Stimulated activated CD4-positive, alpha-beta T cell treated with anti-CD3 and anti-CD28 coated beads, TNF-alpha, amount 100 ng/mL, for 24 hours (primary cell): ENCODE measurements around the gene HLA-DOA.

Experiments
- DNase-seq, 3 experiments: peaks; one replicate each; pipeline ENCODE4 v3.0.0-alpha.2; 2020; ENCODE audit warnings: low read depth in 3 of 3

HLA-DOA gene

DNA sequence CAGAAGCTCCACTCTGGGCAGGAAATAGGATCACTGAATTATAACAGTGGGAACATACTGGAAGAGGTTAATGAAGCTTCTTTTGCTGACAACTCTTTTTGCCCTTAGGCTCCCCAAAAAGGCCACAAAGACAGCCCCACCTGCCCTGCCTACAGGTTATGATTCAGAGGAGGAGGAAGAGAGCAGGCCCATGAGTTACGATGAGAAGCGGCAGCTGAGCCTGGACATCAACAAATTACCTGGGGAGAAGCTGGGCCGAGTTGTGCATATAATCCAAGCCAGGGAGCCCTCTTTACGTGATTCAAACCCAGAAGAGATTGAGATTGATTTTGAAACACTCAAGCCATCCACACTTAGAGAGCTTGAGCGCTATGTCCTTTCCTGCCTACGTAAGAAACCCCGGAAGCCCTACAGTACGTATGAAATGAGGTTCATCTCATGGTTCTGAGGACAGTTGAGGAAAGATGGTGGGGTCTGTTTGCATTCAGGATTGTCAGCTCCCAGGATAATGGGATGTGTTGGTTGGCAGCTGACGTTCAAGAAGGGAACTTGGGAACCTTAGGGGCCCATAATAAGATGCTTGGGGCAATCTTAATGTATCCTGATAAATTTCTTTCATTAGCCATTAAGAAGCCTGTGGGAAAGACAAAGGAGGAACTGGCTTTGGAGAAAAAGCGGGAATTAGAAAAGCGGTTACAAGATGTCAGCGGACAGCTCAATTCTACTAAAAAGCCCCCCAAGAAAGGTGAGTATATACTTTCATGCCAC, 29.5 kb downstream of the HLA-DOA start:
- DNase-seq = no peak

DNA sequence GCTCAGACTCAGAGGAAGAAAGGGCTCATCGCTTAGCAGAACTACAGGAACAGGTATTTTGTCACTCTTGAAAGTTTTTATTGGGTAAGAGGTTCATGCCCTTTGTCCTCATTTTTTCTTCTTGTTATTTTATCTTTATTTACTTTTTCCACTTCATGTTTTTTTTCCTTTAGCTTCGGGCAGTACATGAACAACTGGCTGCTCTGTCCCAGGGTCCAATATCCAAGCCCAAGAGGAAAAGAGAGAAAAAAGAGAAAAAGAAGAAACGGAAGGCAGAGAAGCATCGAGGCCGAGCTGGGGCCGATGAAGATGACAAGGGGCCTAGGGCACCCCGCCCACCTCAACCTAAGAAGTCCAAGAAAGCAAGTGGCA, 31.5 kb downstream of the HLA-DOA start:
- DNase-seq = no peak

DNA sequence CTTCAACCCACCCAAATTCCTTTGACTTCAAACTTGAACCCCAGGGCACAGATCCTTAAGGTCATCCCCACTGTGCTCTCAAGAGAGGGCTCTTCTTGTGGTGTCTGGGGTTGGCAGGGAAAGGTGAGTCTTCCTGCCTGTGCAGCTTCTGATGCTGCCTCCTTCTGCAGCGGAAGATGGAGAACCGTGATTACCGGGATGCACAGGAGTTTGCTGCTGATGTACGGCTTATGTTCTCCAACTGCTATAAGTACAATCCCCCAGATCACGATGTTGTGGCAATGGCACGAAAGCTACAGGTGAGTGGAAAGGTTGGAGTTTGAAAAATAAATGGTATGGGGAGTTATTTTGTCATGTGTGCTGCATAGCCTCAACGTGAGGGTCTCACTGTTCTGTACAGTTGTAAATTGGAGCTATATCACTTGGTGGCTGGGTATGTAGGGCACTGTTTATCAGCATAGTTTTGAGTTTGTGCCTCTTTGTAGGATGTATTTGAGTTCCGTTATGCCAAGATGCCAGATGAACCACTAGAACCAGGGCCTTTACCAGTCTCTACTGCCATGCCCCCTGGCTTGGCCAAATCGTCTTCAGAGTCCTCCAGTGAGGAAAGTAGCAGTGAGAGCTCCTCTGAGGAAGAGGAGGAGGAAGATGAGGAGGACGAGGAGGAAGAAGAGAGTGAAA, 32.0 kb downstream of the HLA-DOA start:
- DNase-seq = no peak

DNA sequence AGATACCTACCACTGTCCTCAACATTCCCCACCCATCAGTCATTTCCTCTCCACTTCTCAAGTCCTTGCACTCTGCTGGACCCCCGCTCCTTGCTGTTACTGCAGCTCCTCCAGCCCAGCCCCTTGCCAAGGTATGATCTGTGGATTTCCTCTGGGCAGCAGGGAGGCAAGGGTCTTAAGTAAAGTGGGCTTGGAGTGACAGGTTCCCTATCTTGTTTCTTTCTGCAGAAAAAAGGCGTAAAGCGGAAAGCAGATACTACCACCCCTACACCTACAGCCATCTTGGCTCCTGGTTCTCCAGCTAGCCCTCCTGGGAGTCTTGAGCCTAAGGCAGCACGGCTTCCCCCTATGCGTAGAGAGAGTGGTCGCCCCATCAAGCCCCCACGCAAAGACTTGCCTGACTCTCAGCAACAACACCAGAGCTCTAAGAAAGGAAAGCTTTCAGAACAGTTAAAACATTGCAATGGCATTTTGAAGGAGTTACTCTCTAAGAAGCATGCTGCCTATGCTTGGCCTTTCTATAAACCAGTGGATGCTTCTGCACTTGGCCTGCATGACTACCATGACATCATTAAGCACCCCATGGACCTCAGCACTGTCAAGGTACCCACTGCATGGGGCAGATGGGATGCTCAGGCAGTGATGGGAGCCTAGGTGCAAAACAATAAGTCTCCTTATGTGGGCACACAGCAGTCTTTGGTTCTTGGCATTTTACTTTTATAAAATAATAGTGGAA, 32.9 kb downstream of the HLA-DOA start:
- DNase-seq = no peak

DNA sequence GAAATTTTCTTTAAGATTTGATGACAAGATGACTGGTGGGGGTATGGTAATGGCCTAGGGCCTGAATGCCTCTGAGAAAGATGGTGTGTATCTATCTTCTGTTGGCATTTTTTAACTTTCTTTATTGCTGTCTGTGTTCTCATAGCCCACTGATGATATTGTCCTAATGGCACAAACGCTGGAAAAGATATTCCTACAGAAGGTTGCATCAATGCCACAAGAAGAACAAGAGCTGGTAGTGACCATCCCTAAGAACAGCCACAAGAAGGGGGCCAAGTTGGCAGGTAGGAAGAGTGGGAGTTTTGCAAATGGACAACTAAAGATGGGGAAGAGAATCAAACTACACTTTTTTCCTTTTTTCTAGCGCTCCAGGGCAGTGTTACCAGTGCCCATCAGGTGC, 33.5 kb downstream of the HLA-DOA start:
- no peak for DNase-seq

DNA sequence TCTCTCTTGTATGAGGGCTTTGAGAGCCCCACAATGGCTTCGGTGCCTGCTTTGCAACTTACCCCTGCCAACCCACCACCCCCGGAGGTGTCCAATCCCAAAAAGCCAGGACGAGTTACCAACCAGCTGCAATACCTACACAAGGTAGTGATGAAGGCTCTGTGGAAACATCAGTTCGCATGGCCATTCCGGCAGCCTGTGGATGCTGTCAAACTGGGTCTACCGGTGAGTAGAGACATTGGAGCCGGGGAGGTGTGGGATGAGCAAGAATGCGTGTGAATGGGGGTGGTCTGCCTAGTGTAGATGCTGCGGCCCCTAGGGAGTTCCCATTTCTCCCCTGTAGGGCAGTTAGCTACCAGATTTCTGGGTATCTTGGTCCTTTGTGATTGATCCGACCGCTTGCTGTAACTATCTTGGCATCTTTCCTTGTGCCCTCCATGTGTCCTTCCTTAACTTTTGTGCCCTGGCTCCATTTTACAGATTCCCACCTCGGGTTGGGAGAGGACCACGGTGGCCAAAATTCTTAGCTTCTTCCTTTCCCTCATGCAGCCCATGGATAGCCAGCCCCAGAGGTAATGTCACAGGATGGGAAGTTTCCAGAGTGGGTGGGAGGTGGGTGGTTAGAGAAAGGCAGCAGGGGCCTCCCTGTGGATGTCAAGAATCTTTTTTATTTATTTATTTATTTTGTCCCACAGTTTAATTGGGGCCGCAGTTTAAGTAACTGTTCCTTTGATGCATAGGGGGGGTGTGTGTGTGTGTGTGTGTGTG, 34.7 kb downstream of the HLA-DOA start:
- DNase-seq = no peak

DNA sequence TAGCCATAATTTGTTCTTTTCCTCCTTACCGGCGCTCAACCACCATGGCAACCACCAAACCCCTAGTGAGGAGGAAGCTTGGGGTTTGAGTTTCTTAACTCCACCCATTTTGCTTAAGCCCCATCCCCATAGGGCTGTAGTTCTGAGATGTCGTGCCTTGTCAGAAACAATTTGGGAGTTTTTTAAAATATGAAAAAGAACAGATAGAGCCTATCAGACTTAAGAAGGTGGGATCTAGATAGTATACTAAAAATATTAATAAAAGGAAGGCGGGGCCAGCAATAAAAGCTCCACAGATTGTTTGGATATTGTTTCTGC, 35.4 kb downstream of the HLA-DOA start:
- DNase-seq = no peak

DNA sequence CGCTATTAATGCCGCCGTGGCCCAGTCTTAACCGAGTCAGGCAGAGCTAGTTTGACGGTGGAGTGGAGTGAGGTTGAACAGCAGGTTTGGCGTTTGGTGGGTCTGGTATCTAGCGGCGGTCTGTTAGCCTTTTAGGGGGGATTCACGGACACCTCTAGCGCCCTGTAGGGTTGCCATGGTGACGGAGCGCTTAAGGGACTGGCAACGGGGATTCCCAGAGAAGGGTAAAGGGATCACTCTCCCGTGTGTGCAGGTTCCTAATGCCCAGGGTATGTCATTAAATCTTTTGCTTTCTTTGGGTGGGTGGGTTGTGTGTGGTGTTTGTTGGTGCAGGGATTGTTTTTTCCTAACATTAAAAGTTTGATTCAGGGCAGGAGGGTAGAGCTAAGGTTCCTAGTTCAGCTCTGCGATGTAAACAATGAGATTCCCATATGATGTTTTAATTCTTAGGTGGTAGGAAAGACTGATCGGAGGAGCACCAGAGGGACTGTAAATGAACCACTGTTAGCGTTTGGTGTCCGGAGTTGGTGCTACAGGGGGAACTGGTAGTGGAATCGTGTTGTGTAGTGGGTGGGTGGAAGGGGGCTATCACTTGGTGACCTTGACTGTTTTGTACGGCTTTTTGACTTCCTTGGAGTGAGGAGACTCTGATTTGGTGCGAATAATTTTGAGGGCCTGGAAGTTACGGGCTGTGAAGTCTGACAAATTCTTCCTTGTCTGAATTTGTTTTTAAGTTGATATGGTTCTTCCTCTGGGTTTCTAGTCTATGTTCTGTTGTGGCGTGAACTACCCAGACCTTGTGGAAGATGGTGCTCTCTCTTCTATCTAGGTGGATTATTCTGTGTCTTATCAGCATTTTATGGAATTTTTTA, 36.0 kb downstream of the HLA-DOA start:
- peak in 1 of 3 experiments; percentile 49 for DNase-seq

DNA sequence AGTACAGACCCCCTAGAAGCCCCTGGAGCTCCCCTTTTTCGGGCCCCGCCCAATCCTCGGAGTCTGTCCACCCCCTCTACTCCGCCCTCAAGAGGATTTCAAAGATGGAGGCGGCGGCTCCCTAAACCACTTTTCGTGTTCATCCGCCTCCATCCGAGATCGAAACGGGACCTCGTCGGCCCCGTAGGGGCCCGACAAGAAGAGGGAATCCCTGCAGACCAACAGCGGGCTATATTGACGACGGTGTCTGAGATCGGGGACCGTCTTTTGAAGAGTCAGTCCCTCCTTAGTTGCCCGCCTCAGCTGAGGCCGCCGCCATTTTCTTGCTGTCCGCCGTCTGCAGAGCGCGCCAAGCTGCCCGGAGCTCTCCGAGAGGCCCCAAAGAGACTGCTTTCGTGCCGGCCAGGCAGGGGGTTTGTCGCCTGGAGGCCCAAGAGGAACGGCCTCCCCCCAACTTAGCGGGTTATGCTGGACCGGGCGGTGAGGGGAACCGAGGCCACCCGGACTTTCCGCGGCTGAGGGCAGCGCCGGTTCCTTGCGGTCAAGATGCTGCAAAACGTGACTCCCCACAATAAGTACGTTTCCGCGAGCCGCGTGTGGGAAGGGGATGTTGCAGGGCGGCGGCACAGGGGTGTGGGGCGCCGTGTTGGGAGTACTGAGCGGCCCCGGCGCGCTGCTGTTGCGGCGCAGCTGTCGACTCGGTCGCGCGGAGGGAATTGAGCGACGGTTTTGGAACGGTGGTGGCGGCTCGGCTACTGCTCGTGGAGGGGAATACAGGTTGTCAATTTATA, 36.8 kb downstream of the HLA-DOA start:
- peak in 1 of 3 experiments; percentile 48 for DNase-seq

DNA sequence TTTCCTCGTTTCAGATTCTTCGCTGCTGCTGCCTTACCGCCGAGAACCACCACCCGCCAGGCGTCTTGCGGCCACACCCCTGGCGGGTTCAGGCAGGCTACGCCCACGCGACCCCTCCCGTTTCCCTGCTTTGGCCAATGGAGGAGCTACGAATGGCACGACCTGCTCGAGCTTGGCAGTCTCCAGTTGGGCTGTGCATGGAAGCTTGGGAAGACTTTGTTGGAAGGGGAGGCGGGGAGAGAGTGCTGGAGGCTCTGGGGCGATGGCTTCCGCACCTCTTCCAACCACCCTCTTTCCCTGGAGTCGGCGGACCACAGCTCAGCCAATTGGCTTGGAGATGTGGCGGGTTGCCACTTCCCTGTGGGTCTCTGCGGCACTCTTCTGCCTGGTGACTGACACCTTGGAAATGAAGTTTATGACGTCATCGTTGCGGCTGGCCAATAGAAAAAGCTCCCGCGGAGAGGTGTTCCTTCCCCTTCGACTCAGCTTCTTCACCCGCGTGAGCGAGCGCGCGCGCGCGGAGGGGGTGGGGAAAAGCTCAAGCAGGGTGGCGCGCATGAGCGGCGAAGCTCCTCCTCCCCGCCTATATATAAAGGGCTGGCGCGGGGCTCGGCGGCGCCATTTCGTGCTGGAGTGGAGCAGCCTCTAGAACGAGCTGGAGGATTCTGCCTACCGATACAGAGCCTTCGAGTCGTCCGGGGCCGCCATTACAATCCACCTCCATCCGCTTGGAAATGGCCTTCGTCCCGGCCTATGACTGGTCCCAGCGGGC, 37.6 kb downstream of the HLA-DOA start:
- peak; percentile 98 to 99 (median 99) for DNase-seq

DNA sequence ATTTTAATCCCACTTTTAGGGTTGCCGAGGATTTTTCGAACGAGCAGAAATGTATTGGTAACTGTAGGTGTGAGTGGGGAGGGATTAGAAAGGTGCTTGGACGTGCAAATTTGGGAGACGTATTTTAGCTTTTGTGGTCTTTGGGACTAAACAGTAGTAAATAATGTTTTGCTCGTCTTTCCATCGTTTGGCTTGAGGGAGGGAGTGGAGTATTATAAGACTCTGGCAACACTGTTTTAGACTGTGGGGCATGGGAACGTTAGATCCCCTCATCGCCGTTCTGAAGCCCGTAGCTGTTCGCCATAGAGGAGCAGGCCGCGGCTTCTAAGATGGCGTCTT, 38.2 kb downstream of the HLA-DOA start:
- no peak for DNase-seq

DNA sequence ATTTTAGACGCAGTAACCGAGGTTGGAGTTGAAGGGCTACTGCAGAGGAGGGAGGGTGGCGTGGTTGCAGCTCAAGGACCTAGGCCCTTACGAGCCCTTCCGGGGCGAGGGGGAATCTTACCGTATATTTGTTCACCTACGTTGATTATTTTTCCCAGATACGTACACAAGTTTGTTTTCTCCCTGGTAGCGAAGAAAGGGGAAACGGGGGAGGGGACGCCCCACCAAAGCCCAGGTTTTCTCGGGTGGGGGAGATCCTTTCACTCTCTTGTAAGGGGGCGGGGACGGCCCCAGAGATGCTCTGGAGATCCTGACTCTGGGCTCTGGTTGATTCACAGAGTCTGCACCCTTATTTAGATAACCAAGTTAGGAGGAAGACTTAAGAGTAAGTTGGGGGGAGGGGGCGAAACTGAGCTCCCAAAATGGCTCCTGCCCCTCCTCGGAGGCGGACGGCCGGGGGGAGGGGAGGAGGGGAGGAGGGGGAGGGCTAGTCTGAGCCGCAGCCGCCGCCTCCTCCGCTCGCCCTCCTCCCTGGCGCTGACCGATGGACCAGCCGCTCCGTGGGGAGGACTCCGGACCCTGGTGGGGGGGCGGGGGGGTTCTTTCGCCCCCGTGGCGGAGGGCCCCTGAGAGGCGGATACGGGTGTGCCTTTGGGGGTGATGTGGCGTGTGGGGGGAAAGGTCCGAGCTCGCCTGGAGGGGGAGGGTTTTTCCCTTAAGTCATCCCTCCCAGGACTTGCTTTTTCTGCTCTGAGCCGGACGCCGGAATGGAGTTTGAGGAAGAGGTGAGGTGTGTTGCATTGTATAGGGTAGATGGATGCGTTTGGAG, 38.8 kb downstream of the HLA-DOA start:
- peak; percentile 71 to 84 (median 84) for DNase-seq

DNA sequence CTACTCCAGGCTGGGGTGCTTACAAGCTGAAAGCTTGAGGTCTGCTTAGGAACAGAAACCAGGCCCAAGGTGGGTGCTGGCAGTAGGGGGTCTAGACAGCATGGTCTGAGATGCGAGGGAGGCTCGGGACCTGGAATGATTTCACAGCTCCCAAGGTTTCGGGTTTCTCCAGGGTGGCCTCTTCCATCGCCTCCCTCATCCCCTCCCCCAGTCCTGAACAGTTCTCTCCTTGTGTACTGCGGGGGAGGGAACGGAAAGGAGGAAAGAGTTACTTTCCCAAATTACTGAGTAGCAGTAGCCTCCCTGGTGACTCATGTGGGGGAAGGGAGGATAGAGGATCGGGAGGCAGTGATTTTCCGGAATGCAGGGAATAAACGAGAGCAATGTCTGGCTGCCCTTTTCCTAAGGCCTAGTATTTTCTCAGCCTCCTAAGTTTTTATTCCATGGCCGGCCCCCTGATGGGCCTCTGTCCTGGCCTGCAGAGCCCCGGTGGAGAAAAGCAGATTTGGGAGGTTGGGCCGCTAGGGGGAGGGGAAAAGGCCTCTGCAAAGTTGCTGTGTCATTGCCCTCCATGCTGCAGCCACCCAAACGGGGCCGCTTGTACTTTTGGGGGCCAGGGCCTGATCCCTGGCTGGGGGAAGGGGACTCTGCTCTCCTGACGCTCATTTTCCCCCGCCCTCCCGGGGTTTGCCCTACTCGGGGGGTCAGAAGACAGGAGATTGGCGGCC, 39.5 kb downstream of the HLA-DOA start:
- DNase-seq = peak; percentile 62 to 74 (median 65)

DNA sequence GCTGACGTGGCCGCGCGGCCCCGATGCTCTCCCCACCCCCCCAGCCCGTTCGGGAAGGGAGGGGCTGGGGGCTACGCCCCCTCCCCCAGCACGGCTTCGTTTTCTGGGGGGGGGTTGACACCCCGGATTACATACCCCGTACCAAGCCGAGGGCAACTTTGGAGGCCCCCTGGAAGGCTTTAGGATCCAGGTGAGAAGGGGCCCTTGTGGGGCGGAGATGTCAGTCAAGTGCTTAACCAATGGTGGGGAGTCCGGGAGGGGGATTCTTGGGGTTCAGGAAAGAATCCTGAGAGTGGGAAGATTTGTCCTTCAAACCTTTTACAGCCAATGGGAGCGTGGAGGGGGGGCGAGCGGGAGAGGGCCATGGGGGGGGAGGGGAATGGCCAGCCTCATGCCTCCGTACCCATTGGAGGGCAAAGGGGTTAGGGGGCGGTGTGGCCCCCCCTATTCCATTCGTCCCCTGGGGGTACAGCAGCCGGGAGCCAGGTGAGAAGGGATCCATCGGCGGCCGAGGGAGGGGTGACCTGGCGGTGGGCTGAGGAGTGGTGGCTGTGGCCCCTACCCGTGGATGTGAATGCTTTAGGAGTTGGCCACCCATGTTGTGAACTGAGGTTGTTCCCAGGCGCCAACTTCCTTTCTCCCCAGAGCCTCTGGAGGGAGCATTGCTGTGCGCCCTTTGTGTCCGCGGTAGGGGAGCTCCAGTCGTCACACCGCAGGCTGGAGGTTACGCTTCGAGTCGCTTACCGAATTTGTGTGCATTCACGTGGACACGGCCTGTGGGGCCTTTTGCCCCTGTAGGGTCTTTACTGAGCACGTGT, 40.3 kb downstream of the HLA-DOA start:
- peak in 2 of 3 experiments; percentile 66 to 70 for DNase-seq

DNA sequence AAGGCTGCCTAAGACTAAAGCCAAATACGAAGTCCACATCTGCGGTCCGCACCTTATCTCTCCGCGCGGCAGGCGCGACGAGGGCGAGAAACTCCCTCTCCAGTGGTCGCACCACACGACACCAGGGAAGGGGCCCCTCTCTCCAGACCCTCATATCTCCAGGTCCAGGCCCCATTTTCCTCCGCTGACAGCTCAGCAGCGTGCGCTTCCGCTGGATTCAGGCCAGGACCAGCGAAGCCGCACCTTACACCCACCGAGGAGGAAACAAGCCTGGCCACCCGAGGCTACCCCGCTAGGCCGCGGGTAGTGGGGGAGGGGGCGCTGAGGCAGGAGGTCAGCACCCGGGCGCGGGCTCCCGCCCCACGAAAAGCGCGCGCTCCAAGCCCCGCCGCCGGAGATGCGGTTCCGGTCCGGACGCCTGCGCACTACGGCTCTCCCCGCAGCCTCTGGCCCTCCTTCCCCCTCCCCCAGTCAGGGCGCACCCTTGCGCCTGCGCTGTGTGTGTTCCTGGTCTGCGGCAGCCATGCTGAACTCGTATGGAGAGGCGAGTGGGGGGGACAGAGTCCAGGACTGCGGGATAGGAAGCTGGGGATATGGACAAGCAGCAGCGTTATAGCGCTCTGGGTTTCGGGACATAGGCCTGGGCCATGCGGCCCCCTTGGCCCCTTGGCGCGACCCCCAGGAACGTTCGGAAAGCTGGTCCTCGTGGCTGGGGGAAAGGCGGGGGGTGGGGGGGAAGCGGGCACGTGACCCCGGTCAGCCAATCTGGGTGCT, 41.1 kb downstream of the HLA-DOA start, which contains the start of gene BRD2:
Gene BRD2 (plus strand): TSS at position 502 of the 774 bp plus-strand sequence. CDS start 4,305 bp downstream, outside the sequence.
- peak; percentile 93 to 95 (median 94) for DNase-seq
